ENCODE measurements around the gene SRP68.

The SRP68 gene

DNA sequence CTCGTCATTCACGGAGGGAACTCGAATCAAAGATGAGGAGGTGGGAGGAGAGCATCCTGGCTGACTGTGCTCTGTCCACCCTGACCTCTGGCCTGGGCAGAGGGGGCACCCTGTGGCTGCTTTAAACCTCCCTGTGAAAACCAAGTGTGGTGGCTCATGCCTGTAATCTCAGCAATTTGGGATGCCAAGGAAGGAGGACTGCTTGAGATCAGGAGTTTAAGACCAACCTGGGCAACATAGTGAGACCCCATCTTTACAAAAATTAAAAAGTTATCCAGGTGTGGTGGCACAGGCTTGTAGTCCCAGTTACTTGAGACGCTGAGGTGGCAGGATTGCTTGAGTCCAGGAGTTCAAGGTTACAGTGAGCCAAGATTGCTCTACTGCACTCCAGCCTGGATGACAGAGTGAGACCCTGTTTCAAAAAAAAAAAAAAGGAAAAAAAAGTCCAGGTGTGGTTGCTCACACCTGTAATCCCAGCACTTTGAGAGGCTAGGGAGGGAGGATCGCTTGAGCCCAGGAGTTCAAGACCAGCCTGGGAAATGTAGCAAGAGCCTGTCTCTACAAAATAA, 77.4 kb downstream of the SRP68 start:
- no peak for DNase-seq

DNA sequence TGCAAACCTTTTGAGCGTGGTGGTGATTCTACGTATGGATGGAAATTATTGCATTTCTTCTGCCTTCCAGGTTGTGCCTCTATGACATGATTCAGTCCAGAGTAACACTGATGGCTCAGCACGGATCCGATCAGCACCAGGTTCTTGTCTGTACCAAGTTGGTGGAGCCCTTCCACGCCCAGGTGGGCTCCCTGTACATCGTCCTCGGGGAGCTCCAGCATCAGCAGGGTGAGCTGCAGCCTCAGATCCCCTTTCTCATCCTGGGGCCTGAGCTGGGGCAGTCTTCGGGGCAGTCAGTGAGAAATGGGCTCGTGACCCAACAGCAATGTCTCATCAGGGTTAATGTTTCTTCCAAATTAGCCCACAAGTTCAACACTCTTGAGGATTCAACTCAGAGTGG, 80.9 kb downstream of the SRP68 start:
- DNase-seq: no peak

Measured in activated CD4-positive, alpha-beta T cell treated with anti-CD3 and anti-CD28 coated beads, Interleukin-2, amount 50 U/mL, for 1 hour (primary cell).